SJCRH30 (cell line): Measurements from ENCODE around the gene COP1. TPM values are rescaled to one million over a fixed set of nuclear protein-coding genes. Genes with fewer than 3 reads are reported as not detected.
"Not testable (repeated sequence)": the region's sequence is repeated elsewhere in the genome, so short reads cannot be mapped to it uniquely, and the experiment has no call there.

ENCODE experiments used
- DNase-seq, 2 experiments: peaks; one replicate each; pipeline ENCODE4 v3.0.0-alpha.2; 2015 to 2020
- H3K27ac ChIP-seq: fragments of 250-450 bp; sonication (Bioruptor Pico); 2 replicates; pipeline ENCODE4 v1.5.1; 2020; ENCODE audit warnings: mild to moderate bottlenecking, moderate library complexity
- H3K27me3 ChIP-seq: fragments of 250-450 bp; sonication (Bioruptor Pico); 2 replicates; pipeline ENCODE4 v1.5.1; 2020; ENCODE audit warnings: mild to moderate bottlenecking, moderate library complexity
- H3K36me3 ChIP-seq: fragments of 250-450 bp; sonication (Bioruptor Pico); 2 replicates; pipeline ENCODE4 v1.5.1; 2020; ENCODE audit warnings: mild to moderate bottlenecking, moderate library complexity
- H3K4me1 ChIP-seq: fragments of 250-450 bp; sonication (Bioruptor Pico); 2 replicates; pipeline ENCODE4 v1.5.1; 2020; ENCODE audit warnings: mild to moderate bottlenecking, moderate library complexity
- H3K4me3 ChIP-seq: fragments of 250-450 bp; sonication (Bioruptor Pico); 2 replicates; pipeline ENCODE4 v1.5.1; 2020; ENCODE audit warnings: mild to moderate bottlenecking, moderate library complexity
- H3K9me3 ChIP-seq: fragments of 250-450 bp; sonication (Bioruptor Pico); replicated peaks from 2 replicates; pipeline ENCODE4 v1.5.1; 2020; ENCODE audit warnings: mild to moderate bottlenecking, moderate library complexity
- total RNA-seq: library from RNA; depleted of rRNA; stranded (reverse); fragments of >200 nt; shearing (Covaris generic); gene quantifications from 2 replicates; pipeline ENCODE4 v1.2.3, GENCODE V29; 2014

Gene COP1
- total RNA-seq, 1 experiment from 2014 or later = 43.6 TPM

DNA sequence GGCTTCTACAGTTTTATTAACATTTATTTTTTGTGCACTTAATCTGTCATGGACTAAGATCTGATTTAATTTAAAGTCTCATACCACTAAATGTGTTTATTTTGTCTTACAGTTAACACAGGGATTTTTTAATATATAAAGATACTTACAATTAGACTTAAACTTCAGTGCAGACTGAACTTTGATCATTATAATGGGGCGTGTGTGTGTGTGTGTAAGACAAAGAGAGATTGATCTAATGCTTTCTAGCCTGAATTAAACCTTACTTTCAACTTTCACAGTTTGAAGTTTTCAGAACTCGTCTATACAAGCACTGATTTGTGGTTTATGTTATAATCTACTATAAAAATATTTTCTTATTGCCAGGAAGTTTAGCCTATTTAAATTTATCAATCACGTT is 150.8 kb downstream of the COP1 start:
- H3K4me3 ChIP-seq = no peak overlapping the region
- H3K4me1 ChIP-seq = no peaks in the 10 kb centered on the region
- H3K27me3 ChIP-seq = no peaks in the 10 kb centered on the region
- H3K27ac ChIP-seq = no peak overlapping the region
- no peak for DNase-seq
- no peaks in the 10 kb centered on the region for H3K9me3 ChIP-seq
- no peaks in the 10 kb centered on the region for H3K36me3 ChIP-seq

DNA sequence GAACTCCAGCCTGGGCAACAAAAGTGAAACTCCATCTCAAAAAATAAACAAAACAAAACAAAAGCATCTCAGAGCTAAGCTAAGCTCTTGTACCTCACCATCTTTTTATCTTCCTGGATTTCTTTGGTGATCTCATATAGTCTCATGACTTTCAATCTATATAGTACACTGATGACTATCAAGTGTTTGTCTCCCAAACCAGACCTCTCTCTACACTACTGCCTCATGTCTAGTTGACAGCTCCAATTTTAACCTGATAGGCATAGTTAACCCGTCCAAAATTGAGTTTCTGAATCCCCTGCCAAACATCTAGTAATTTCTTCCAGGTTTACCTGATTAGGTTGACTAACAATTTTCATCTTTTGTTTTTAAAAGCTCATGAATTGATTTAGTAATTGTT is 151.7 kb downstream of the COP1 start:
- Histone ChIP-seq H3K9me3 (no peaks in the 10 kb centered on the region), H3K36me3 (no peaks in the 10 kb centered on the region), H3K27ac (no peak overlapping the region), H3K4me3 (no peak overlapping the region), H3K27me3 (no peaks in the 10 kb centered on the region), H3K4me1 (no peaks in the 10 kb centered on the region)
- no peak for DNase-seq

DNA sequence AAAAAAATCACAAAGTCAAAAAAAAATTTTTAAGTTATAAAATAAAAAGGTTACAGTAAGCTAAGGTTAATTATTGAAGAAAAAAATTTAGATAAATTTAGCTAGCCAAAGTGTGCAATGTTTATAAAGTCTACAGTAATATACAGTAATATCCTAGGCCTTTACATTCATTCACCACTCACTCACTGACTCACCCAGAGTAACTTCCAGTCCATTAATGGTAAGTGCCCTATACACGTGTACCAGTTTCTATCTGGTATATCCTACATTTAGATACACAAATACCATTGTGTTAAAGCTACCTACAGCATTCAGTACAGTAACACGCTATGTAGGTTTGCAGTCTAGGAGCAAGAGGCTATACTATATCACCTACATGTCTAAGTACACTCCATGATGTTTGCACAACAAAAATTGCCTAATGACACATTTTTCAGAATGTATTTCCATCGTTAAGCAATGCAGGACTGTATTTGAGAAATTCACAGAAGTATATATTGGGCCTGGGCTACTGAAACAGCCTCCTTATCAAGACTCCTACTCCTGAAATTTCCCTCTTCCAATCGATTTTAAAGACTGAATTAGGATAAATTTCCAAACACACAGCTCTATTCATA is 155.1 kb downstream of the COP1 start:
- H3K27me3 ChIP-seq = no peaks in the 10 kb centered on the region; the same call in 1 of the 2 replicates
- no peak for DNase-seq
- H3K27ac ChIP-seq = no peak overlapping the region
- H3K4me1 ChIP-seq = no peaks in the 10 kb centered on the region
- H3K9me3 ChIP-seq = no peaks in the 10 kb centered on the region
- no peaks in the 10 kb centered on the region for H3K36me3 ChIP-seq
- no peak overlapping the region for H3K4me3 ChIP-seq

GRCh38 chr1:176051402-176051801 is 155.7 kb downstream of the COP1 start:
- DNase-seq = no peak
- Histone ChIP-seq H3K27ac (no peak overlapping the region), H3K27me3 (no peaks in the 10 kb centered on the region; the same call in 1 of the 2 replicates), H3K4me3 (no peak overlapping the region), H3K36me3 (no peaks in the 10 kb centered on the region), H3K4me1 (no peaks in the 10 kb centered on the region), H3K9me3 (no peaks in the 10 kb centered on the region)

DNA sequence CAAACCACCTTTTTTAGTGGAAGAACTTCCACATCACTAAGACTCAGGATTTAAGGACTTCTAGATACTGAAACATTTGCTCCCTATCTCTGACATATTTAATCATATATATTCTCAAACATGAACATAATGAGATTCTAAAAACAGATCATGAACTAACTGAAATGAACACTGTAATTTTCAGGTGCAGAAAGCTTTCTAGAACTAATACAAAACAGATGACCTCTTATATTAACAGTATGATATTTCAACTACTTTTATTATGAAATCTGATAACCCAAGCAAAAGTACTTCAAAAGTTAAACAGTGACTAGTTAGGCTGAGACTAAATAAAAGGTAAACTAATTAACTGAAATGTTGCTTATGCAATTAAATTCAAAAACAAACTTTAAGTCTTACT is 157.5 kb downstream of the COP1 start:
- Histone ChIP-seq H3K4me3 (no peak overlapping the region), H3K36me3 (no peaks in the 10 kb centered on the region), H3K27ac (no peak overlapping the region), H3K27me3 (no peaks in the 10 kb centered on the region; the same call in 1 of the 2 replicates), H3K4me1 (no peaks in the 10 kb centered on the region), H3K9me3 (no peaks in the 10 kb centered on the region)
- no peak for DNase-seq

DNA sequence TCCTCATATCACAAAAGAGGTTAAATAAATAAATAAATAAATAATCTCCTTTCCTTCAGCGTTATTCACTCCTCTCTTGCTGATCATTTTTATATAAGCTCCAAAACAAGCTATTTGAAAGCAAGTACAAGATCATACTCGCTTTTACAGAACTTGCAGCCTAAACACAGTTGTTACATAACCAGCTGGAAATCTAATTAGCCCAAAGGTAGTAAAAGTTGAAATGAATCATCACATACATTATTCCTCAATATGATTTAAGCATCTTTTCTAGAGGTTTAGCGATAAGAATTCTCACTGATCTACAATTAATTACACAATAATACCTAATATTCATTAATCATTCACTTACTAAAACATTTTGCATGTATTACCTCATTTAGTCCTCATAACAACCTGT is 160.2 kb downstream of the COP1 start:
- Histone ChIP-seq H3K4me3 (no peak overlapping the region), H3K9me3 (no peaks in the 10 kb centered on the region), H3K36me3 (no peaks in the 10 kb centered on the region; the same call in 1 of the 2 replicates), H3K4me1 (no peaks in the 10 kb centered on the region), H3K27ac (no peak overlapping the region), H3K27me3 (no peaks in the 10 kb centered on the region; the same call in 1 of the 2 replicates)
- no peak for DNase-seq

GRCh38 chr1:176043537-176043936 is 163.5 kb downstream of the COP1 start:
- Histone ChIP-seq H3K27ac (no peak overlapping the region), H3K27me3 (no peaks in the 10 kb centered on the region), H3K4me1 (no peaks in the 10 kb centered on the region), H3K36me3 (peaks cover 11% of the 10 kb centered on the region; the same call in 1 of the 2 replicates), H3K9me3 (no peaks in the 10 kb centered on the region), H3K4me3 (no peak overlapping the region)
- no peak for DNase-seq

GRCh38 chr1:176033881-176034280 is 173.2 kb downstream of the COP1 start:
- no peaks in the 10 kb centered on the region for H3K4me1 ChIP-seq
- no peak for DNase-seq
- H3K27me3 ChIP-seq = no peaks in the 10 kb centered on the region
- no peak overlapping the region for H3K27ac ChIP-seq
- H3K36me3 ChIP-seq = no peaks in the 10 kb centered on the region; the same call in 1 of the 2 replicates
- no peak overlapping the region for H3K4me3 ChIP-seq
- no peaks in the 10 kb centered on the region for H3K9me3 ChIP-seq

- DNase-seq = no peak
- Histone ChIP-seq H3K27ac (no peak overlapping the region), H3K9me3 (no peaks in the 10 kb centered on the region), H3K4me3 (no peak overlapping the region), H3K4me1 (no peaks in the 10 kb centered on the region), H3K36me3 (no peaks in the 10 kb centered on the region; the same call in 1 of the 2 replicates), H3K27me3 (no peaks in the 10 kb centered on the region)
These were observed 173.6 kb downstream of the COP1 start for GRCh38 chr1:176033474-176033873.

- H3K9me3 ChIP-seq = no peaks in the 10 kb centered on the region
- no peaks in the 10 kb centered on the region for H3K36me3 ChIP-seq
- H3K27me3 ChIP-seq = no peaks in the 10 kb centered on the region
- H3K27ac ChIP-seq = no peak overlapping the region
- no peaks in the 10 kb centered on the region for H3K4me1 ChIP-seq
- DNase-seq = no peak
- no peak overlapping the region for H3K4me3 ChIP-seq
These were observed 174.9 kb downstream of the COP1 start for GRCh38 chr1:176032040-176032645.

GRCh38 chr1:176029609-176030008 is 177.5 kb downstream of the COP1 start:
- no peak for DNase-seq
- H3K27ac ChIP-seq = no peak overlapping the region
- no peaks in the 10 kb centered on the region for H3K9me3 ChIP-seq
- H3K27me3 ChIP-seq = no peaks in the 10 kb centered on the region
- no peaks in the 10 kb centered on the region for H3K36me3 ChIP-seq
- H3K4me1 ChIP-seq = no peaks in the 10 kb centered on the region
- H3K4me3 ChIP-seq = no peak overlapping the region

- H3K4me3 ChIP-seq = no peak overlapping the region
- no peak for DNase-seq
- H3K36me3 ChIP-seq = no peaks in the 10 kb centered on the region
- H3K27me3 ChIP-seq = no peaks in the 10 kb centered on the region
- H3K9me3 ChIP-seq = no peaks in the 10 kb centered on the region
- H3K4me1 ChIP-seq = no peaks in the 10 kb centered on the region
- no peak overlapping the region for H3K27ac ChIP-seq
These were observed 177.9 kb downstream of the COP1 start for GRCh38 chr1:176029155-176029554.

DNA sequence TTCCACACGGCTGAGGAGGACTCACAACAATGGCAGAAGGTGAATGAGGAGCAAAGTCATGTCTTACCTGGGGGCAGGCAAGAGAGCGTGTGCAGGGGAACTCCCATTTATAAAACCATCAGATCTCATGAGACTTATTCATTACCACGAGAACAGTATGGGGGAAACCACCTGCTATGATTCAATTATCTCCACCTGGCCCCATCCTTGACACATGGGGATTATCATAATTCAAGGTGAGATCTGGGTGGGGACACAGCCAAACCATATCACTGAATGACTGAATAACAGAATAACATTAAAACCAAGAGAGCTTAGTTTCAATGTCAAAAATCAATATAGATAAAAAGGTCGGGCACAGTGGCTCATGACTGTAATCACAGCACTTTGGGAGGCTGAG is 179.2 kb downstream of the COP1 start:
- H3K4me3 ChIP-seq, H3K4me1 ChIP-seq, DNase-seq, H3K9me3 ChIP-seq, H3K27me3 ChIP-seq, H3K27ac ChIP-seq, H3K36me3 ChIP-seq: not testable (repeated sequence)

- Histone ChIP-seq H3K27ac (no peak overlapping the region), H3K4me1 (no peaks in the 10 kb centered on the region), H3K4me3 (no peak overlapping the region), H3K9me3 (no peaks in the 10 kb centered on the region), H3K36me3 (no peaks in the 10 kb centered on the region; the same call in 1 of the 2 replicates), H3K27me3 (no peaks in the 10 kb centered on the region)
- DNase-seq = no peak
These were observed 184.5 kb downstream of the COP1 start for GRCh38 chr1:176022574-176022973.

DNA sequence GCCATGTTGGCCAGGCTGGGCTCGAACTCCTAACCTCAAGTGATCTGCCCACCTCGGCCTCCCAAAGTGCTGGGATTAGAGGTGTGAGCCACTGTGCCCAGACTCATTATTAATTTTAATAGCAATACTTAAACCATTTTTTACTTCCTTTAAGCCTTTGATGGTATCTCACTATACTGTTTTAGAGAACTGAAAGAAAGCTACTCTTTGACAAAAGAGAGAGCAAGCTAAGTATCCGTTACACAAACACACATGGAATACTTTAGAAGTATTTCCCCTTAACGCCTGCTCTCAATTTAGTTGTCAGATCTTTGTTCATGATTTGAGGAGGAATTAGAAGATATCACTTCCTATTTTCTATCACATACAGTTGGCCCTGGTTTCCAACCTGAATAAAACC is 189.4 kb downstream of the COP1 start:
- no peaks in the 10 kb centered on the region for H3K9me3 ChIP-seq
- no peak overlapping the region for H3K4me3 ChIP-seq
- no peak overlapping the region for H3K27ac ChIP-seq
- no peaks in the 10 kb centered on the region for H3K4me1 ChIP-seq
- no peaks in the 10 kb centered on the region for H3K27me3 ChIP-seq
- no peak for DNase-seq
- H3K36me3 ChIP-seq = peaks cover 3% of the 10 kb centered on the region; the same call in 1 of the 2 replicates

- Histone ChIP-seq H3K36me3 (peaks cover 3% of the 10 kb centered on the region), H3K27ac (no peak overlapping the region), H3K4me1 (no peaks in the 10 kb centered on the region), H3K27me3 (no peaks in the 10 kb centered on the region), H3K4me3 (no peak overlapping the region), H3K9me3 (no peaks in the 10 kb centered on the region)
- DNase-seq = no peak
These were observed 197.1 kb downstream of the COP1 start for GRCh38 chr1:176009951-176010350.
